GM12878 (cell line): ENCODE results near the gene AMZ2. TPM values are rescaled to one million over a fixed set of nuclear protein-coding genes. Genes with fewer than 3 reads are reported as not detected.

Source experiments
- CHD4 ChIP-seq: fragments of 200-600 bp; sonication (generic); IDR thresholded peaks from 2 replicates; pipeline ENCODE4 v1.6.1; 2016; ENCODE audit warnings: mild to moderate bottlenecking
- EED ChIP-seq: sonication (generic); IDR thresholded peaks from 2 replicates; pipeline ENCODE4 v1.6.1; 2016; ENCODE audit warnings: antibody characterized with exemption, low read depth
- JUNB ChIP-seq: IDR thresholded peaks from 2 replicates; pipeline ENCODE4 v1.6.1; 2016; ENCODE audit warnings: antibody characterized with exemption, mild to moderate bottlenecking
- KDM1A ChIP-seq: fragments of 200-600 bp; sonication (generic); IDR thresholded peaks from 2 replicates; pipeline ENCODE4 v1.6.1; 2016; ENCODE audit warnings: borderline replicate concordance
- MEF2A ChIP-seq: IDR thresholded peaks from 2 replicates; pipeline ENCODE4 v1.6.1; 2011; ENCODE audit warnings: low read depth, mild to moderate bottlenecking, low read length, moderate library complexity; ENCODE audit not compliant: insufficient read depth
- MXI1 ChIP-seq: fragments of 150-350 bp; IDR thresholded peaks from 2 replicates; pipeline ENCODE4 v1.6.1; 2011; ENCODE audit warnings: low read depth, mild to moderate bottlenecking, inconsistent platforms, low read length, improper control_type of control experiment
- MYC ChIP-seq: IDR thresholded peaks from 2 replicates; pipeline ENCODE4 v1.6.1; 2011; ENCODE audit warnings: mild to moderate bottlenecking, low read length, moderate library complexity, inconsistent platforms; ENCODE audit not compliant: insufficient read depth, insufficient replicate concordance, insufficient read length, severe bottlenecking
- NFIC ChIP-seq: IDR thresholded peaks from 2 replicates; pipeline ENCODE4 v1.6.1; 2012; ENCODE audit warnings: low read depth, mild to moderate bottlenecking, inconsistent platforms, low read length, moderate library complexity
- NR2C2 ChIP-seq: IDR thresholded peaks from 2 replicates; pipeline ENCODE4 v1.6.1; 2011; ENCODE audit warnings: borderline replicate concordance, low read depth; ENCODE audit not compliant: control insufficient read depth, insufficient read length
- NR2F1 ChIP-seq: fragments of 450-650 bp; conservative IDR thresholded peaks from 2 replicates; pipeline ENCODE4 v1.6.1; 2017; ENCODE audit warnings: mild to moderate bottlenecking
- POU2F2 ChIP-seq: IDR thresholded peaks from 3 replicates; pipeline ENCODE4 v1.6.1; 2011; ENCODE audit warnings: low read depth, mild to moderate bottlenecking, low read length, borderline replicate concordance
- SRF ChIP-seq, 2 experiments: IDR thresholded peaks; 2 replicates each; pipeline ENCODE4 v1.6.1; 2011; ENCODE audit warnings: low read depth in 2 of 2, low read length in 2 of 2, mild to moderate bottlenecking in 1 of 2, moderate library complexity in 1 of 2
- TAF1 ChIP-seq: IDR thresholded peaks from 2 replicates; pipeline ENCODE4 v1.6.1; 2011; ENCODE audit warnings: mild to moderate bottlenecking, low read depth, low read length, borderline replicate concordance
- TCF7 ChIP-seq: IDR thresholded peaks from 2 replicates; pipeline ENCODE4 v1.6.1; 2014; ENCODE audit warnings: antibody characterized with exemption, borderline replicate concordance
- YY1 ChIP-seq: IDR thresholded peaks from 2 replicates; pipeline ENCODE4 v1.6.1; 2011; ENCODE audit warnings: low read depth, mild to moderate bottlenecking, low read length
- polyA plus RNA-seq, 11 experiments: library from polyadenylated mRNA; depleted of rRNA in 4 of 11; unstranded in 6 of 11; stranded (reverse) in 5 of 11; fragments of >200 nt; fragmentation: Nextera tagmentation in 4 of 11; fragmentation: Illumina TruSeq in 1 of 11; extraction: Ambion mirVana in 4 of 11; extraction: Trizol in 1 of 11; gene quantifications; 1 replicate in 1 of 11; 2 replicates in 10 of 11; pipeline versions ENCODE4 v1.2.1 to v1.2.3, GENCODE V29; 2011 to 2016; ENCODE audit warnings: inconsistent platforms in 2 of 11, missing spikeins in 2 of 11, low read depth in 1 of 11
- total RNA-seq, 4 experiments: library from RNA; depleted of rRNA in 3 of 4; stranded (reverse); fragments of >200 nt in 3 of 4; fragmentation: Illumina TruSeq in 1 of 4; extraction: Trizol in 1 of 4; gene quantifications; 2 replicates each; pipeline versions ENCODE4 v1.2.1 to v1.2.3, GENCODE V29; 2013 to 2021
- TF ChIP-seq, protein P1 (sequence below): IDR thresholded peaks from 2 replicates; pipeline ENCODE4 v1.6.1; 2011; ENCODE audit warnings: low read depth, low read length, improper control_type of control experiment, borderline replicate concordance
- TF ChIP-seq, protein P2 (sequence below): fragments of 450-650 bp; IDR thresholded peaks from 2 replicates; pipeline ENCODE4 v1.6.1; 2018; ENCODE audit warnings: borderline replicate concordance, mild to moderate bottlenecking; ENCODE audit not compliant: partially characterized antibody
- TF ChIP-seq, protein P3 (sequence below): IDR thresholded peaks from 2 replicates; pipeline ENCODE4 v1.6.1; 2012; ENCODE audit warnings: low read depth, low read length, improper control_type of control experiment
- TF ChIP-seq, protein P4 (sequence below), 3 experiments: IDR thresholded peaks in 2 of 3; conservative IDR thresholded peaks in 1 of 3; 2 replicates each; pipeline ENCODE4 v1.5.1; 2011; ENCODE audit warnings: low read depth in 3 of 3, low read length in 3 of 3, mild to moderate bottlenecking in 3 of 3, control low read depth in 2 of 3, moderate library complexity in 2 of 3, inconsistent platforms in 1 of 3, mixed read lengths in 1 of 3; ENCODE audit not compliant: control insufficient read depth in 2 of 3, insufficient read depth in 1 of 3; ENCODE audit errors: extremely low read depth in 1 of 3
- TF ChIP-seq, protein P5 (sequence below): fragments of 450-650 bp; IDR thresholded peaks from 2 replicates; pipeline ENCODE4 v1.6.1; 2017; ENCODE audit warnings: mild to moderate bottlenecking, low read depth, inconsistent platforms; ENCODE audit not compliant: poor library complexity, severe bottlenecking

Gene AMZ2
- total and polyA plus RNA-seq, 10 of the 15 experiments (the other 5 are each of a cell fraction or from before 2014, with no cell fraction given): 79.1 to 189 (median 126) TPM

DNA sequence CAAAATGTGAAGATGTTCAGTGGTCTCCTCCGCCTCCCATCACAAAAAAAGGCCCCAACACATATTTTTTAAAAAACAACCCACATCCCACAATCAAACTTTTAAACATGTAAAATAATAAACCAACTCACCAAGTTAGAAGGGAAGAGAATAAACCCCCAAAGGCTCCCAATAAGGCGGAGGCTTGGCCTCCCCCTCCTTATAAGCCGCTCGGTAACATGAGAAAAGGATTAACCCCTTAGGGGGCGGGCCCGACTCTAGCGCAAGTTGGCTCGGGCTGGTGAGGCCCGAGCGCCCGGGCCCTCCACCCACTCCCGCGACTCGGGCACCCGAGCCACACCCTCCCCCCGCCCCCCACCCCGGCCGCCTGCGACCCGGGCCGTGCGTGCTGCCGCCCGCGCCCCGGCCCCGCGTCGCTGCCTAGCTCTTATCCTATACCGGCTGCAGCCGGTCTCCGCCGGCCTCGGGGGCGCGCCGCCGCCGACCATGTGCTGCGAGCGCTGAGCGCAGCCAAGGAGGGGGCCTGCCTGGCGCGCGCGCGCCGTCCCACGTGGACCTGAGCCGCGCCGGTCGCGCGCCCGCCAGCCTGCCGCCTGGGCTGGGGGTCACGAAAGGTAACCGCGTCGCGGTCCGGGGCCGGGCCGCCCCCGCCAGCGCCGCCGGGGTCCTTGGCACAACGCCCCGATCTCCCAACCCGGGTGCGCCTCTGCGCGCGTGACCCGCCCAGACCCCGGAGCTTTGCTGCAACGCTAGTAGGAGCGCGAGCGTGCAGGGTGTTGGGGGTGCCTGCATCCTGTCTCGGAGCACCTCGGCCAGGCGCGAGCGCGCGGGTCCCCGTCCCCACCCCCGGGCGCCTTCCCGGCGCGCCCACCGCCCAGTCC, 43.4 kb downstream of the AMZ2 start, which contains the start of the genes ARSG and SLC16A6 (continued):
- TF ChIP-seq JUNB: no peak
- TF ChIP-seq NR2C2: no peak
- no peak for TF ChIP-seq TCF7
- TF ChIP-seq NFIC: no peak
- peak; percentile 33; the same call in 1 of the 3 replicates for TF ChIP-seq POU2F2
- TF ChIP-seq, protein P1, sequence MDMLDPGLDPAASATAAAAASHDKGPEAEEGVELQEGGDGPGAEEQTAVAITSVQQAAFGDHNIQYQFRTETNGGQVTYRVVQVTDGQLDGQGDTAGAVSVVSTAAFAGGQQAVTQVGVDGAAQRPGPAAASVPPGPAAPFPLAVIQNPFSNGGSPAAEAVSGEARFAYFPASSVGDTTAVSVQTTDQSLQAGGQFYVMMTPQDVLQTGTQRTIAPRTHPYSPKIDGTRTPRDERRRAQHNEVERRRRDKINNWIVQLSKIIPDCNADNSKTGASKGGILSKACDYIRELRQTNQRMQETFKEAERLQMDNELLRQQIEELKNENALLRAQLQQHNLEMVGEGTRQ: no peak
- TF ChIP-seq SRF (IDR thresholded peaks at IDR 0.05; ENCODE audit: low read depth in 2 of 2, low read length in 2 of 2): no peak
- TF ChIP-seq, protein P2, sequence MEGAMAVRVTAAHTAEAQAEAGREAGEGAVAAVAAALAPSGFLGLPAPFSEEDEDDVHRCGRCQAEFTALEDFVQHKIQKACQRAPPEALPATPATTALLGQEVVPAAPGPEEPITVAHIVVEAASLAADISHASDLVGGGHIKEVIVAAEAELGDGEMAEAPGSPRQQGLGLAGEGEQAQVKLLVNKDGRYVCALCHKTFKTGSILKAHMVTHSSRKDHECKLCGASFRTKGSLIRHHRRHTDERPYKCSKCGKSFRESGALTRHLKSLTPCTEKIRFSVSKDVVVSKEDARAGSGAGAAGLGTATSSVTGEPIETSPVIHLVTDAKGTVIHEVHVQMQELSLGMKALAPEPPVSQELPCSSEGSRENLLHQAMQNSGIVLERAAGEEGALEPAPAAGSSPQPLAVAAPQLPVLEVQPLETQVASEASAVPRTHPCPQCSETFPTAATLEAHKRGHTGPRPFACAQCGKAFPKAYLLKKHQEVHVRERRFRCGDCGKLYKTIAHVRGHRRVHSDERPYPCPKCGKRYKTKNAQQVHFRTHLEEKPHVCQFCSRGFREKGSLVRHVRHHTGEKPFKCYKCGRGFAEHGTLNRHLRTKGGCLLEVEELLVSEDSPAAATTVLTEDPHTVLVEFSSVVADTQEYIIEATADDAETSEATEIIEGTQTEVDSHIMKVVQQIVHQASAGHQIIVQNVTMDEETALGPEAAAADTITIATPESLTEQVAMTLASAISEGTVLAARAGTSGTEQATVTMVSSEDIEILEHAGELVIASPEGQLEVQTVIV: no peak
- TF ChIP-seq, protein P3, sequence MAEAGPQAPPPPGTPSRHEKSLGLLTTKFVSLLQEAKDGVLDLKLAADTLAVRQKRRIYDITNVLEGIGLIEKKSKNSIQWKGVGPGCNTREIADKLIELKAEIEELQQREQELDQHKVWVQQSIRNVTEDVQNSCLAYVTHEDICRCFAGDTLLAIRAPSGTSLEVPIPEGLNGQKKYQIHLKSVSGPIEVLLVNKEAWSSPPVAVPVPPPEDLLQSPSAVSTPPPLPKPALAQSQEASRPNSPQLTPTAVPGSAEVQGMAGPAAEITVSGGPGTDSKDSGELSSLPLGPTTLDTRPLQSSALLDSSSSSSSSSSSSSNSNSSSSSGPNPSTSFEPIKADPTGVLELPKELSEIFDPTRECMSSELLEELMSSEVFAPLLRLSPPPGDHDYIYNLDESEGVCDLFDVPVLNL: no peak
- no peak for TF ChIP-seq CHD4
- TF ChIP-seq YY1: 0 out of 2 replicates have a peak, but pooled peaks have one; percentile 33
- TF ChIP-seq KDM1A: no peak
- TF ChIP-seq NR2F1: peak; percentile 94
- TF ChIP-seq MYC: peak; percentile 93
- peak; percentile 52; the same call in 1 of the 2 replicates for TF ChIP-seq TAF1
- TF ChIP-seq, protein P4, sequence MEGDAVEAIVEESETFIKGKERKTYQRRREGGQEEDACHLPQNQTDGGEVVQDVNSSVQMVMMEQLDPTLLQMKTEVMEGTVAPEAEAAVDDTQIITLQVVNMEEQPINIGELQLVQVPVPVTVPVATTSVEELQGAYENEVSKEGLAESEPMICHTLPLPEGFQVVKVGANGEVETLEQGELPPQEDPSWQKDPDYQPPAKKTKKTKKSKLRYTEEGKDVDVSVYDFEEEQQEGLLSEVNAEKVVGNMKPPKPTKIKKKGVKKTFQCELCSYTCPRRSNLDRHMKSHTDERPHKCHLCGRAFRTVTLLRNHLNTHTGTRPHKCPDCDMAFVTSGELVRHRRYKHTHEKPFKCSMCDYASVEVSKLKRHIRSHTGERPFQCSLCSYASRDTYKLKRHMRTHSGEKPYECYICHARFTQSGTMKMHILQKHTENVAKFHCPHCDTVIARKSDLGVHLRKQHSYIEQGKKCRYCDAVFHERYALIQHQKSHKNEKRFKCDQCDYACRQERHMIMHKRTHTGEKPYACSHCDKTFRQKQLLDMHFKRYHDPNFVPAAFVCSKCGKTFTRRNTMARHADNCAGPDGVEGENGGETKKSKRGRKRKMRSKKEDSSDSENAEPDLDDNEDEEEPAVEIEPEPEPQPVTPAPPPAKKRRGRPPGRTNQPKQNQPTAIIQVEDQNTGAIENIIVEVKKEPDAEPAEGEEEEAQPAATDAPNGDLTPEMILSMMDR (IDR thresholded peaks at IDR 0.05 in 2 of 3, conservative IDR thresholded peaks at IDR 0.05 in 1 of 3; ENCODE audit: control insufficient read depth in 2 of 3, extremely low read depth in 1 of 3, insufficient read depth in 1 of 3, low read depth in 3 of 3, low read length in 3 of 3): no peak
- TF ChIP-seq MEF2A: no peak
- TF ChIP-seq, protein P5, sequence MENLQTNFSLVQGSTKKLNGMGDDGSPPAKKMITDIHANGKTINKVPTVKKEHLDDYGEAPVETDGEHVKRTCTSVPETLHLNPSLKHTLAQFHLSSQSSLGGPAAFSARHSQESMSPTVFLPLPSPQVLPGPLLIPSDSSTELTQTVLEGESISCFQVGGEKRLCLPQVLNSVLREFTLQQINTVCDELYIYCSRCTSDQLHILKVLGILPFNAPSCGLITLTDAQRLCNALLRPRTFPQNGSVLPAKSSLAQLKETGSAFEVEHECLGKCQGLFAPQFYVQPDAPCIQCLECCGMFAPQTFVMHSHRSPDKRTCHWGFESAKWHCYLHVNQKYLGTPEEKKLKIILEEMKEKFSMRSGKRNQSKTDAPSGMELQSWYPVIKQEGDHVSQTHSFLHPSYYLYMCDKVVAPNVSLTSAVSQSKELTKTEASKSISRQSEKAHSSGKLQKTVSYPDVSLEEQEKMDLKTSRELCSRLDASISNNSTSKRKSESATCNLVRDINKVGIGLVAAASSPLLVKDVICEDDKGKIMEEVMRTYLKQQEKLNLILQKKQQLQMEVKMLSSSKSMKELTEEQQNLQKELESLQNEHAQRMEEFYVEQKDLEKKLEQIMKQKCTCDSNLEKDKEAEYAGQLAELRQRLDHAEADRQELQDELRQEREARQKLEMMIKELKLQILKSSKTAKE: no peak
- no peak for TF ChIP-seq EED
- peak; percentile 81 for TF ChIP-seq MXI1
